NCI-H1417 (cell line): ENCODE results near the gene TMOD2.

ENCODE experiments used
- DNase-seq, 3 experiments: peaks; one replicate each; lab custom pipeline; 2025; lab: John Stamatoyannopoulos, UW

TMOD2 gene

GRCh38 chr15:51856714-51857380, 105.5 kb downstream of the TMOD2 start:
- no peak for DNase-seq

DNA sequence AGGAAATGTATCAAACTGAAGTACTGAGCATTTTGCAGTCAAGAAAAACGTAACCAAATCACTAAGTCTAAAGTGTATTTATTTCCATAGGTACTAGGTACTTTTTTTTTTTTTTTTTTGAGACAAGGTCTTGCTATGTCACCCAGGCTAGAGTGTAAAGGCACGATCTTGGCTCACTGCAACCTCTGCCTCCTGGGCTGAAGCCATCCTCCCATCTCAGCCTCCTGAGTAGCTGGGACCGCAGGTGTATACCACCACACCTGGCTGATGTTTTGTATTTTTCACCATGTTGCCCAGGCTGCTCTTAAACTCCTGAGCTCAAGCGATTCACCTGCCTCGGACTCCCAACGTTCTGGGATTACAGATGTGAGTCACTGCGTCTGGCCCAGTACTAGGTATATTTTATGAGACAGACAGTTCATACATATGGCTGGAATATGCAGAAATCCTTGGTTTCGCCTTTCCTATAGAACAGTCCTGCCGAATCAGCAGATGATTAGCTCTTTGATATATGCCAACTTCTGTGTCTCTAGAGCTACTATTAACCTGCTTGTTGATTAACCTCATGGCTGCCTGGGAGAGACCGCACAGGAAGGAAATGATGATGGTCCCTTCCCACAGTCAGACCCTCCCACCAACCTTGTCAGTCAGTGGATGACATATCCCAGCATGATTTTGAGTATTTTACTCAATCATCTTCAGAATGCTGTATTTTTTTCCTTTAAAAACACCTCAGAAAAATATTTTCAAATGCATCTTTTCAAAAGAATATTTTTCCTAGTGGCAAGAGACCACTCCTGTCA, 110.4 kb downstream of the TMOD2 start:
- no peak for DNase-seq

- no peak for DNase-seq
Observed at GRCh38 chr15:51863131-51863530, 111.7 kb downstream of the TMOD2 start.

GRCh38 chr15:51864408-51865056, 113.1 kb downstream of the TMOD2 start:
- DNase-seq, result no peak

GRCh38 chr15:51865317-51865716, 113.9 kb downstream of the TMOD2 start:
- no peak for DNase-seq
